HG03354 (cell line): ENCODE data around the gene CDYL2.
A peak's percentile ranks its signal among the peaks of the same experiment; 100 is the strongest.
"Not testable (repeated sequence)": the region's sequence is repeated elsewhere in the genome, so short reads cannot be mapped to it uniquely, and the experiment has no call there.

ENCODE experiments used
- ATAC-seq: cut with Tn5 transposase; IDR thresholded peaks from one replicate; pipeline ENCODE4 v1.9.1; 2021; ENCODE audit warnings: mild to moderate bottlenecking; ENCODE audit not compliant: unreplicated experiment, poor library complexity, severe bottlenecking

Gene CDYL2

DNA sequence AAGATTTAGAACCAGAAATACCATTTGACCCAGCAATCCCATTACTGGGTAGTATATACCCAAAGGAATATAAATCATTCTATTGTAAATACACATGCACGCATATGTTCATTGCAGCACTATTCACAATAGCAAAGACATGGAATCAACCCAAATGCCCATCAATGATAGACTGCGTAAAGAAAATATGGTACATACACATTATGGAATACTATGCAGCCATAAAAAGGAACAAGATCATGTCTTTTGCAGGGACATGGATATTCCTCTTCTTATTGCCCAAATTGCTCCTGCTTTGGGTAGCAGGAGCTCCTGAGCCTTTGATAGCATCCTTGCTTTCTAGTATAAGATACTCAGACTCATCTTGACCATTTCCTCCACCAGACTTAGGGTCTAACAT lies 10.9 kb upstream of the CDYL2 start:
- ATAC-seq: not testable (repeated sequence)

DNA sequence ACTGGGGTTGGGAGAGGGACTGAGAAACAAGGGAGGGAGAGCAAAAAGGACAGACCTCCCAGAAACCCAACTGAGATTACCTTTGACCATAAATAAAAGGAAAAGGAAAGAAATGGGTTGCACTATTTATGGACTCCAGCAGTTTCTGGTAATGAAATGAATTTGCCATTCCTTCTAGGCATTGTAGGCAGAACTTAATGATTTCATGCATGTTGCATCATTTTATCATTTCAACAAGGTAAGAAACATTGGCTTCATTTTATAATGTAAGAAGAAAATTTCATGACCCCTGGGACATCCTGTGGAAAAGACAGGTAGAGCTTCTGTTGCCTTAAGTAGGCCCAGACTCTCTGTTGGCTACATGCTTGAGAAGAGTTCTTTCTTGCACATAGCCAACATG lies 8.2 kb upstream of the CDYL2 start:
- no peak for ATAC-seq

DNA sequence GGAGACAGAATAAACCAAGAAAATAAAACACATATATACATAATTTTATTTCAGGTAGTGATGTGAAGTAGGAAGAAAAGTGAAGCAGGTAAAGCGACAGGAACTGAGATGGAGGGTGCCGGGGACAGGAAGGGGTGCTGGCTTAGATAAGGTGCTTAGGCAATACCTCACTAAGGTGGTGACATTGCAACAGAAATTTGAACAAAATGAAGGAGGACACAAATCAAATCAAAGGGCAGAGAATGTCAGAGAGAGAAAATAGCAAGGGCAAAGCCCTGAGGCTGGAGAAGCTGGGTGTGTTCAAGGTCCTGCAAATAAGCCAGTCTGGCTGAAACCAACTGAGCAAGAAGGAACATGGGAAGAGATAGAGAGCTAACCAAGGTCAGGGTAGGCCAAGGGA lies 5.0 kb upstream of the CDYL2 start:
- no peak for ATAC-seq

DNA sequence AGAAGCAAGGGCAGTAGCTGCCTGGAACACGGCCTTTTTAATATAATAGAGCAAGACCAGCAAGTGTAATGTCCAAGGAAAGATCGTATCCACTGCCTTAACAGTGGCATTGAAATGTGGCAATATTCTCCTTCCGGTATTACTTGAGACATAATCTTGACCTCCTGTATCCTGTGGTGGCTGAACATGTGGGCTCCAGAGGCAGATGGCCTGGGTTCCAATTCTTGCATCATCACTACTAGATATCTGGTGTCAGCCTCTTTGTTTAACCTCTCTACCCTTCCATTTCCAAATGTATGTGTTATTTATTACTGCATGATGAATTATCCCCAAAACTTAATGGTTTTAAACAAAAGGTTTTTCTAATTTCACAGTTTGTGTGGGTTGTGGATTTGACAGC lies 3.5 kb upstream of the CDYL2 start:
- no peak for ATAC-seq

DNA sequence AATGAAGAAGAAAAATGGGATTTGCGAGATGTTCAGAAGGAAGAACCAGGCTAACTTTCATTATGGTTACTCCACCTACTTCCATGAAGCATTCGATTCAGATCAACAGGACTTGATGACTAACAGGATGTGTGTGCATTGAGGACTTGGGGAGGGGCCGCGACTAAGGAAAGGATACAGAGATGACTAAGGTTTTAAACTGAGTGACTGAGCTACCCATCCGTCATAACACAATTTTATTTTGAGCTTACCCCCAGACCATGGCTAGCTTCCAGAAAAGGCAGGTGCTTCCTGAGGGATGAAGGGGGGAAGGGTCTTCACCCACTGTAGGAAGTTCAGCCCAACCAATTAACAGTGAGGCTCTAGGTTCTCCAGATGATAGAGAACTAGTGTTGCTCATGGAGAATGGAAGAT lies 2.5 kb upstream of the CDYL2 start:
- ATAC-seq: no peak

DNA sequence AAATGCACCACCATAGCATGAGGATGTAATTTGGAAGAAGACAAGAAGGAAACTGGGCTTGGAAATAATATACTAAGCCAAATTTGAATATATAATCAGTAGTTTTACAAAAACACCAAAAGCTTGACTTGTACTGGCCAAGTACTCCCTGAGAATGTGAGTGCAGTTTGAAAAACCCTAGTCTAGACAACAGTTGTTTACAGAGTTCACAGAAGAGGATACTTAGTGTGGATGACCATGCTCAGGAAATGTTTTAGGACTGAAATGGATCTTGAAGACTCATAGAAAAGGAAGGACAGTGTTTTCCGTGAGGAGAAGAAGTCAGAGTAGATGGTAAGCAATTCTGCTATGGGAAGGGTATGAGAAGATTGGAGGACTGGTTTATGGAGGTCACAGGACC lies 1.9 kb upstream of the CDYL2 start:
- no peak for ATAC-seq

DNA sequence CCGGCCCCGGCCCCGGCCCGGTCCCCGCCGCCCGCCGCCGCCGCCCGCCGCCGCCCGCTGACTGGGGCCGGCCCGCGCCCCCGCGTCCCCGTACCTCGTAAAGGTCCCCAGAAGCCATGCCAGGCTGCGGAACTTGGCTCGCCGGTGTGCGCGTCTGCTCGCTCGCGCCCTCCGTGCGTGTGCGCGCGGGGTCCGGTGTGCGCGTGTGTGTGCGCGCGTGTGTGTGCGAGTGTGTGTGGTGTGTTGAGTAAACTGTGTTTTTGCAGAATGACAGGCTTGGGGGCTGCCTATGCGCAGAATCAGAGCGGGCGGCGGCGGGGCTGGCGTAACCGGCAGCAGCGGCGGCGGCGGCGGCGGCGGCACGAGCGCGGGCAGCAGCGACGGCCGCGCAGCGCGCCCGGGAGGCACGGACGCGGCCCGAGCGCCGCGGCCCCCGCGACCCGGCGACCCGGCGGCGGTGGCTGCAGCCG lies 307 bp downstream of the CDYL2 start:
- peak; percentile 60 for ATAC-seq

DNA sequence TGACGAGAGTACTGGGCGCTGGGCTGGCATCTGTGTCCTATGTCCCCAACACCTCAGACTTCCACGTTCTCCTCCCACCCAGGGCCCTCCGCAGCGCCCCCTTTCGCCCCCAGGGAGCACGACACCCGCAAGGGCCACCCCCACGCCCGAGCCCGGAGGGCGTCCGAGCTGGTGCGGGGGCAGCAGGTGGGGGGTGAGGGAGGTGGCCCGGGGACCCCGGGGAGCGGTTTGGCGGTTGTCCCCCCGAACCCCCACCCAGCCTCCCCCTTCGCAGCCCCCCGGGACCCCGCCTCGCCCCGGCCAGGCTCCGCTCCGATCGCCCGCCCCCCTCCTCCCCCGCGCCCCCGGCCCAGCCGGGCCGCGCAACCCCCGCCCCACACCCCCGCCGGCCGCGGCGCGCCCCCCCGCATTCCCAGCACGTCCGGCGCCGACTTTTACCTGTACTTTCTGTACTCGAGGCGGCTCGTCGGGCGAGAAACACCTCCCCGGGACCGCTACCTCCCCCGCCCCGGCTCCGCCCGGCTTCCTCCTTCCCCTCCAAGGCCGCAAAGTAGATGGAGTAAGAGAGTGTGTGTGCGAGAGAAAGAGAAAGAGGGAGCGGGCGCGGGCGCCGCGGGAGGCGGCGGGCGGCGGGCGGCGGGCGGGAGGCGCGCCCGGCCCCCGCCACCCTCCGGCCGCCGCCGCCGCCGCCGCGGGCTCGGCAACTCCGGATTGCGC lies 901 bp downstream of the CDYL2 start:
- ATAC-seq: peak; percentile 33

DNA sequence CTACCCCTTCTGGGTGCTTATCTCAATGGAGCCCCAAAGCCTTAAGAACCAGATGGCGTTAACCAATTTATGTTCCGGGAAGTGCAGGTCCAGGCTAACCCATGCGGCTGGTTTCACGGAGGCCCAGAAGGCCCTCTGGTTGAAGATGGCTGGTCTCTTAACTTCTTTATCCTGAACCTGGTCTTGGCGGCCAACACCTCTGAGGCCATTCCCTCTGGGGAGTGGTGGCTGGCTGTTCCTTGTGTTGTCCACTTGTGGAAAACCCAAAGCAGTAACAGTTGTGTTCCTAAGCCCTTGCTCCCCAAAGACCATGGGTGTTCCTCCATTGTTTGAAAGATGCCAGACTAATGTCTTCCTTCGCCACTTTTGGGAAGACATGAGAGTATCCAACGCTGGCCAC lies 1.5 kb downstream of the CDYL2 start:
- no peak for ATAC-seq

DNA sequence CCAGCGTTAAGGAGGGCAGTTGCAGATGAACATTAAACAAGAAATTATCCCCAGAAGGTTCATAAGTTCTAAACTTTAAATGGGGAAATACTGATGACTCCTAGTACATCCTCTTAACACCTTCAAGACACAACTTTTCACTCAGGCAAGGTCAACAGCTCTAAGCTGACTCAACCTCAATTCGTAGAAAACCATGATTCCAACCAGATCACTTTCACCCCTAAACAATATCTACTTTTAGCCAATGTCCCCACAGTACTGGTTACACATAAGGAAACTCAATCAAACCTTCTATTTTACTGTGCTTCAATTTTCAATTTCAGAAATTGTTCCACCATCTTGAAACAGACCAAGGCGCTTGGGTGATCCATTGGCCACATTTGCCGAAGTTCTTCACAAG lies 2.3 kb downstream of the CDYL2 start:
- ATAC-seq: no peak

DNA sequence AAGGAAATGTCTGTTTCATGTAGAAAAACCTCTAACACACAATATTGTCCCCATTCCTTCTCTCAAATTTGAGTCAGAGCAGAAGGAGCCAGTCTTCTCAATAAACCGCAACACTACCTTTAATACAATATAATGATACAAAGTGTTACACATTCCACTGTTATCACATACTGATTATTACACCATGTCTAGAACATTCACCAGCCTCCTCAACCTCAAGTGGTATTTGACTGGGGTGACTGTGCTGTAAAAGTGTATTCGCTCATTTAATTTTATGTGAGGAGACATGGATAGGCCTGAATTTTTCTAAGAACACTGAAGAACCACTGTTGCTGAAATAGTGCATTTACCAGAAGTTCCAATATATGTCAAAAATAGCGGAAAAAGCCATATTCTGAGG lies 10.3 kb downstream of the CDYL2 start:
- ATAC-seq: no peak

DNA sequence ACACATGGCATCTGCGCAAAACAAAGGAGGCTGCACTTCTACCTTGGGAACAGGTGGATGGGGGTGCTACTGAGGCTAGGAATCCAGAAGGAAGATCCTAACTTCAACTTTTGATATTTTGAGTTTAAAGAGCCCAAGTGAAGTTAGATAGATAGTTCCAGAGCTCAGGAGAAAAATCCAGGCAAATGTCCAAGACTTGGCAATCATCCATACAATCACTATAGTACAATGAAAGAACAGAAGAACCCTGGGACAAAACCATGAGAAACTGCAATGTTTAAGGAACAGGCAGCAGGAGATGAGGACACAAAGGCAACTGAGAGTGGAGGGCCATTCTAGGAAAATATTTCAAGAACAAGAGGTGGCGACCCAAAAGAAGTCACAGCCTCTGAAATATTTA lies 12.4 kb downstream of the CDYL2 start:
- no peak for ATAC-seq

DNA sequence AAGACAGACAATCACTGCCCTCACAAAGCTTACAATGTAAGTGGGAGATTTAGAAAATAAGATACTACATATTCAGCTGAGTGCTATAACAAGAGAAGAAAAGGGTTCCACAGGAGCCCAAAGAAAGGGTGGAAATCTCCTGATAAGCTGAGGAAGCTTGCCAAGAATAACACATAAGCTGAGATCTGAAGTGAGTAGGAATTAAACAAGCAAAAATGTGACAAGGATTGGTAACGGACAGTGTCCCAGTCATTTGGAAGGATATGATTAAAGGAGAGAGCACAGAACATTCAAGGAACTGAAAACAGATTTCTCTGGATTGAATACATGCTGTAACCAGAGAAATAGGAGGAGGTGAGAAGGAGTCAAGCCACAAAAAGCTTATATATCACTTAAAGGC lies 13.0 kb downstream of the CDYL2 start:
- ATAC-seq: no peak

DNA sequence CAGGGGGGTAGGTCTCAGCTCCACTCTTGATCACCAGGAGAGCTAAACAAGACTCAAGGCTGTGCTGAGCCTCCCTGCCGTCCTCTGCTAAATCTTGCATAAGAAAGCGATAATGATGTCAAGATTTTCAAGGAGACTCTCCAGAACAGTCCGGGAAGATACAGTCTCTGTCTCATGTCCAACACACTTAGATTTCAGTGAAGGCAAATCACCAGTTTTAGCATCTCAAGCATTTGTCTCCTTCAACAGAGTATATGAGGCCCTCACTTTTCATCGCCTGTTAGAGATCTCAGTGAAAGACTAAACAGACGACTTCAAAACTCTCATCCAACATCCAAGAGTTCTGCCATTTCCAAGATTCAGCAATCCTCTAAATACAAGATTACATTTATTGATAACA lies 13.6 kb downstream of the CDYL2 start:
- ATAC-seq: no peak

DNA sequence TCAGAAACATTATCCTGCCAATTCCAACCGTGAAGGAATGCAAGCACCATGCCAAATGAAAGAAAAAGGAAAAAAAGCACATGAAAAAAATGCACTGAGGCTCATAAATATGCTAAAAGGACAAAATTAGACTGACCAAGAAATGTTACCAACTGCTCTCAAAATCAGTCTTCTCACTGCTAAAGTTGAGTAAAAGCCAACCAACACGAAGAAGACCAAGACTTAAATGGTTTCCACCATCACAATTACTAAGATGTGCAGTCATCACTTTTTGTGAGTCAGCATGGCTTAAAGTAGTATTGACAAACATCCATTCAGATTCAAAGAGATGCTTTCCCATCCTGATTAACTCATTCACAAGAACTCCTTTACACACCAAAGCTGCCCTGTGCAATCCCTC lies 16.4 kb downstream of the CDYL2 start:
- ATAC-seq: no peak

DNA sequence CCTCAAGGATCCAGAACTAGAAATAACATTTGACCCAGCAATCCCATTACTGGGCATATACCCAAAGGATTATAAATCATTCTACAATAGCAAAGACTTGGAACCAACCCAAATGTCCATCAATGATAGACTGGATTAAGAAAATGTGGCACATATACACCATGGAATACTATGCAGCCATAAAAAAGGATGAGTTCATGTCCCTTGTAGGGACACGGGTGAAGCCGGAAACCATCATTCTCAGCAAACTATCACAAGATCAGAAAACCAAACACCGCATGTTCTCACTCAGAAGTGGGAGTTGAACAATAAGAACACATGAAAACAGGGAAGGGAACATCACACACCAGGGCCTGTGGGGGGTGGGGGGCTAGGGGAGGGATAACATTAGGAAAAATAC lies 17.8 kb downstream of the CDYL2 start:
- not testable (repeated sequence) for ATAC-seq

DNA sequence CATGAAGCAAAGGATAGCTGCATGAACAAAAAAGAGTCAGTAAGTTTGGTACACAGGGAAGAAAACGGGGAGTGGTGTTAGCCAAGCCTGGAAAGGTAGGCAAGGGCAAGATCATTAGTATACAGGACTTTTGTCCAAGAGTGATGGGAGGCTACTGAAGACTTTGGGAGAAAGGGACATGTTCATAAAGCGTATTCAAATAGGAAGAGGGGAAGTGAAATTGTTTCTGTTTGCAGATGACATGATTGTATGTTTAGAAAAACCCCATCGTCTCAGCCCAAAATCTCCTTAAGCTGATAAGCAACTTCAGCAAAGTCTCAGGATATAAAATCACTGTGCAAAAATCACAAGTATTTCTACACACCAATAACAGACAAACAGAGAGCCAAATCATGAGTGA lies 19.4 kb downstream of the CDYL2 start:
- no peak for ATAC-seq

DNA sequence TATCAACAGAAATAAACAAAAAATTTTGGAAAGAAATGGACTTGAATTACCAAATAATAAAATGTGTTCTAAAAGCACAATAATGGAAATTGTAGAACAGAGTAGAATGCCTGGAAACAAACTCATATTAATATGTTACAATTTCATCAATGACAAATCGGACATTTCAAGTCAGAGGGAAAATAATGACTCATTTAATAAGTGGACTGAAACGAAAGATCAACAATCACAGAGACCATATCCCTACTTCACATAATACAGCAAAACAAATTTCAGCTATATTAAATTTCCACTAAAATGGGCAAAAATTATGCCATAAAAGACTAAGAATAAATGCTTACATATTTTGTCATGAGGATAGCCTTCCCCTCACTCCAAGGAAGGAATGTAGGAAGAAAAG lies 25.7 kb downstream of the CDYL2 start:
- no peak for ATAC-seq

DNA sequence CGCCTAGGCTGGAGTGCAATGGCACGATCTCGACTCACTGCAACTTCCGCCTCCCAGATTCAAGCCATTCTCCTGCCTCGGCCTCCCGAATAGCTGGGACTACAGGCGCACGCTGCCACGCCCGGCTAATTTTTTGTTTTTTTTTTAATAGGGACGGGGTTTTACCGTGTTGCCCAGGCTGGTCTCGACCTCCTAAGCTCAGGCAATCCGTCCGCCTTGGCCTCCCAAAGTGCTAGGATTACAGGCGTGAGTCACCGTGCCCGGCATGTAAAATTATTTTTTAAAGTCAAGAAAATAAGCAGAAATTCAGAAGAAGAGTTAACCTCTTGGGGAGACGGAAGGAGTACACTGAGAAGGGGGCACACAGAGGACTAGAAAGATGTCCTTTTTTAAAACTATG lies 27.5 kb downstream of the CDYL2 start:
- no peak for ATAC-seq

DNA sequence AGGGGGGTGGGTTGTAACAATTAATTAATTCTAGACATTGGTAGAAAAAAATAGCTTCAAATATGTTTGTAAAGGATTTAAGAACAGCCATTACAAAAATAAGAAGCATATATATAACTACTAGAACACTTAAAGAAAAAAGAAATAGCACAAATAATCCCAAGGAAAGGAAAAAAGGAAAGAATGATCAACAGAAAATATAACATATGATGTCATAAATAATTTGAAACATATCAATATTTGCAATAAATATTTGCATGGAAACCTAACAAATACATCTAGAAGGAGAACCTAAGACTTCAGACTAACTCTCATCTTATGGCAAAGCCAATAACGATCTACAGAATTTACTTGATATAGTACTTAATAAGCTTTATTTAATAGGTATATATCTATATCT lies 28.9 kb downstream of the CDYL2 start:
- no peak for ATAC-seq

DNA sequence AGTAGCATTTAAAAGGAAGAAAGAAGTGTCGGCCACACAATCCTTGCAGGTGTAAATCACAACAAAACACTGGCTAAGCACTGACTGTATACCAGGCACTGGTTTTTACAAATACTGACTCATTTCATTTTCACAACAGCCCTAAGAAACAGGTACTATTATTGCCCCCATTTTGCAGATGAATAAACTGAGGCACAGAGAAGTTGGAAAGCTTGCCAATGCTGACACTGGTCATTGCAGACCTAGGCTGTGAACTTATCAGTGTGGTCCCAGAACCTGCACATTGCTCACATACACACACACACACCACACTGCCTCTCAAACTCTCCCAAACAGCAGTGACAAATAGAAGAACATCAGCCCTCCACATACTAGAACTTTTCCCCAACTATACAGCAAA lies 37.6 kb downstream of the CDYL2 start:
- no peak for ATAC-seq
